HepG2 (cell line): ENCODE measurements around the gene ALKBH5. TPM values are rescaled to one million over a fixed set of nuclear protein-coding genes. Genes with fewer than 3 reads are reported as not detected.

Experiments
- ATAC-seq: fragments of 200-7000 bp; cut with Tn5 transposase; 3 replicates; pipeline ENCODE4 v1.9.1; 2020; ENCODE audit warnings: mild to moderate bottlenecking, moderate library complexity
- BruUV-seq: library from RNA; stranded (reverse); fragments of 400-500 nt; replicated peaks from 2 replicates; lab custom pipeline; 2021; lab: Mats Ljungman, UMichigan
- CTCF ChIA-PET: fragments of 300-600 bp; formaldehyde crosslinking; extraction: SDS; loops from one replicate; lab custom pipeline; 2021; ENCODE audit warnings: low total read pairs, inconsistent platforms, low intra/inter-chr PET ratio; lab: Yijun Ruan, JAX
- POLR2A ChIA-PET: fragments of 350-600 bp; sonication (Branson Sonifier 250); formaldehyde crosslinking; loops from one replicate; lab custom pipeline; 2020; ENCODE audit warnings: antibody characterized with exemption, inconsistent platforms; lab: Yijun Ruan, JAX
- DNase-seq: peaks from one replicate; pipeline ENCODE4 v3.0.0-alpha.2; 2015; ENCODE audit warnings: low spot score
- FAIRE-seq: peaks from 3 replicates; lab custom pipeline; 2011; peaks lifted over from hg19 to GRCh38; lab: Jason Lieb, UNC
- H2AFZ ChIP-seq: one replicate; pipeline ENCODE4 v1.6.1; 2011; ENCODE audit warnings: low read length, inconsistent platforms
- H3K27ac ChIP-seq: fragments of 300-600 bp; 3 replicates; pipeline ENCODE4 v1.8.0; 2011; ENCODE audit warnings: mixed run types, mild to moderate bottlenecking, mixed read lengths, low read length, inconsistent platforms; ENCODE audit not compliant: insufficient read depth; ENCODE audit errors: extremely low read length
- H3K27me3 ChIP-seq, 2 experiments: fragments of 200-600 bp in 1 of 2; 2 replicates in 1 of 2; 3 replicates in 1 of 2; pipeline versions ENCODE4 v1.6.0 to v1.8.0; 2011; ENCODE audit warnings: low read length in 2 of 2, mild to moderate bottlenecking in 2 of 2, moderate library complexity in 2 of 2, inconsistent platforms in 1 of 2; ENCODE audit not compliant: insufficient read depth in 2 of 2, control insufficient read depth in 1 of 2
- H3K36me3 ChIP-seq, 2 experiments: fragments of 200-600 bp in 1 of 2; replicated peaks in 1 of 2; 2 replicates in 1 of 2; 3 replicates in 1 of 2; pipeline versions ENCODE4 v1.5.1 to v1.8.0; 2011; ENCODE audit warnings: low read length in 2 of 2, inconsistent platforms in 1 of 2; ENCODE audit not compliant: insufficient read depth in 2 of 2, control insufficient read depth in 1 of 2
- H3K4me1 ChIP-seq: 2 replicates; pipeline ENCODE4 v1.5.1; 2012; ENCODE audit warnings: low read length, inconsistent platforms; ENCODE audit not compliant: insufficient read depth
- H3K4me2 ChIP-seq: 2 replicates; pipeline ENCODE4 v1.6.0; 2011; ENCODE audit warnings: low read depth, low read length, inconsistent platforms
- H3K4me3 ChIP-seq, 3 experiments: fragments of 200-600 bp in 1 of 3; sonication (generic), shearing (Covaris generic) in 1 of 3; replicated peaks in 1 of 3; 2 replicates each; pipeline ENCODE4 v1.5.1; 2011 to 2016; ENCODE audit warnings: low read length in 3 of 3, inconsistent platforms in 2 of 3, low read depth in 2 of 3, mild to moderate bottlenecking in 2 of 3, control low read depth in 1 of 3, mixed read lengths in 1 of 3; ENCODE audit not compliant: insufficient read depth in 1 of 3
- H3K79me2 ChIP-seq: one replicate; pipeline ENCODE4 v1.6.1; 2011; ENCODE audit warnings: low read length, inconsistent platforms; ENCODE audit not compliant: insufficient read depth
- H3K9ac ChIP-seq: 2 replicates; pipeline ENCODE4 v1.6.0; 2011; ENCODE audit warnings: mild to moderate bottlenecking, low read depth, low read length, inconsistent platforms; ENCODE audit not compliant: insufficient read depth
- H3K9me3 ChIP-seq: 2 replicates; pipeline ENCODE4 v1.5.1; 2012; ENCODE audit warnings: mild to moderate bottlenecking, low read length
- H4K20me1 ChIP-seq: 2 replicates; pipeline ENCODE4 v1.6.0; 2011; ENCODE audit warnings: inconsistent platforms, mild to moderate bottlenecking, low read length, moderate library complexity; ENCODE audit not compliant: insufficient read depth
- ATM ChIP-seq: fragments of 450-650 bp; IDR thresholded peaks from 2 replicates; pipeline ENCODE4 v1.7.1; 2017; ENCODE audit warnings: mild to moderate bottlenecking, borderline replicate concordance
- BRCA1 ChIP-seq: sonication (generic); formaldehyde crosslinking; IDR thresholded peaks from 2 replicates; pipeline ENCODE4 v1.4.0; 2020; ENCODE audit warnings: missing genetic modification reagents
- ERF ChIP-seq: IDR thresholded peaks from 2 replicates; pipeline ENCODE4 v1.6.1; 2018; ENCODE audit warnings: missing biosample characterization, missing genetic modification reagents
- FOXP4 ChIP-seq: sonication (generic); formaldehyde crosslinking; IDR thresholded peaks from 2 replicates; pipeline ENCODE4 v1.4.0; 2020; ENCODE audit warnings: missing genetic modification reagents
- HIC2 ChIP-seq: sonication (generic); formaldehyde crosslinking; IDR thresholded peaks from 2 replicates; pipeline ENCODE4 v1.9.0; 2022; ENCODE audit warnings: low read depth, missing genetic modification reagents
- PATZ1 ChIP-seq: sonication (generic); formaldehyde crosslinking; IDR thresholded peaks from 2 replicates; pipeline ENCODE4 v1.4.0; 2020; ENCODE audit warnings: missing genetic modification reagents
- REST ChIP-seq, 2 experiments: IDR thresholded peaks; 2 replicates each; pipeline ENCODE4 v1.6.1; 2011 to 2012; ENCODE audit warnings: low read length in 2 of 2, borderline replicate concordance in 1 of 2, low read depth in 1 of 2, mild to moderate bottlenecking in 1 of 2, moderate library complexity in 1 of 2
- SALL1 ChIP-seq: sonication (generic); formaldehyde crosslinking; IDR thresholded peaks from 2 replicates; pipeline ENCODE4 v1.8.0; 2022; ENCODE audit warnings: mild to moderate bottlenecking, missing genetic modification reagents
- ZGPAT ChIP-seq: IDR thresholded peaks from 2 replicates; pipeline ENCODE4 v1.6.1; 2016; ENCODE audit warnings: mild to moderate bottlenecking
- ZNF501 ChIP-seq: sonication (generic); formaldehyde crosslinking; IDR thresholded peaks from 2 replicates; pipeline ENCODE4 v1.5.1; 2020; ENCODE audit warnings: mild to moderate bottlenecking, moderate library complexity, missing genetic modification reagents
- ZSCAN25 ChIP-seq: sonication (generic); formaldehyde crosslinking; IDR thresholded peaks from 2 replicates; pipeline ENCODE4 v1.8.0; 2022; ENCODE audit warnings: mild to moderate bottlenecking, missing genetic modification reagents
- whole genome bisulfite sequencing: methylation state at CpG from one replicate; pipeline ENCODE4 v1.1.6; 2017; ENCODE audit warnings: low lambda C conversion rate; 5-methylcytosine and 5-hydroxymethylcytosine counted together
- in situ Hi-C: cut with HindIII; loops from 2 replicates; pipeline ENCODE4 v1.10.0; 2017; ENCODE audit warnings: low pct_unique_long_range_greater_than_20kb; ENCODE audit not compliant: extremely low pct_ligation_motif_present
- intact Hi-C: fragments of 100-400 bp; cut with micrococcal nuclease; formaldehyde crosslinking; loops from one replicate; pipeline ENCODE4 v1.10.0; 2022; ENCODE audit not compliant: unreplicated experiment
- polyA plus RNA-seq, 8 experiments: library from polyadenylated mRNA; depleted of rRNA in 3 of 8; stranded (reverse) in 7 of 8; unstranded in 1 of 8; fragments of >200 nt; fragmentation: Illumina TruSeq in 4 of 8; extraction: Trizol in 4 of 8; gene quantifications; 2 replicates each; pipeline versions ENCODE4 v1.2.1 to v1.2.3, GENCODE V29; 2011 to 2016; ENCODE audit warnings: low read depth in 4 of 8, missing spikeins in 1 of 8, mixed read lengths in 1 of 8; ENCODE audit not compliant: insufficient read depth in 1 of 8
- total RNA-seq, 5 experiments: library from RNA; depleted of rRNA; stranded (reverse); fragments of >200 nt; fragmentation: Illumina TruSeq; extraction: Trizol; gene quantifications; 2 replicates each; pipeline ENCODE4 v1.2.3, GENCODE V29; 2016; ENCODE audit warnings: low read depth in 1 of 5

ALKBH5 gene
- total and polyA plus RNA-seq, 2 of the 13 experiments (the other 11 are each of a cell fraction or from before 2014, with no cell fraction given): 68.9 to 76.9 TPM

GRCh38 chr17:18190628-18191235, 7.1 kb downstream of the ALKBH5 start:
- Histone ChIP-seq H3K27me3 (no peaks in the 10 kb centered on the region), H3K36me3 (peaks cover 17 to 53% of the 10 kb centered on the region in 2 experiments), H3K4me3 (peak overlapping the region; percentile 3 to 49 (median 14); a peak in 4 of 6 replicates), H3K4me2 (peak overlapping the region; percentile 71), H3K9ac (peak overlapping the region; percentile 18), H4K20me1 (peaks cover 67% of the 10 kb centered on the region), H3K79me2 (peaks cover 90% of the 10 kb centered on the region), H3K9me3 (no peaks in the 10 kb centered on the region), H3K27ac (peak overlapping the region; percentile 67), H2AFZ (no peak overlapping the region), H3K4me1 (peaks cover 69% of the 10 kb centered on the region)
- FAIRE-seq (peak; percentile 75), ATAC-seq (peak; percentile 60), DNase-seq (no peak)
- intact Hi-C loops: no loop called here
- BruUV-seq: no TSS peak
- in situ Hi-C loops: no loop called here
- WGBS: 30% methylated on average over 3 of the region's 3 CpGs
- ChIA-PET CTCF (no interaction called here), POLR2A (interaction anchor here (0.7 to 2.1 kb wide), 8 partner anchors 7 to 124 kb away, joined by 3 to 13 read pairs (median 4); partner anchors contain the start of genes ALKBH5, FLII and TOP3A)
- TF ChIP-seq ZGPAT (CRISPR knock-in tag) (peak; percentile 6; the same call in 1 of the 2 replicates), ZSCAN25 (CRISPR knock-in tag) (peak; percentile 67; the same call in 1 of the 2 replicates), FOXP4 (CRISPR knock-in tag) (peak; percentile 6; the same call in 1 of the 2 replicates), ATM (no peak), REST (IDR thresholded peaks at IDR 0.05; ENCODE audit: borderline replicate concordance in 1 of 2, low read depth in 1 of 2, low read length in 2 of 2) (no peak), PATZ1 (CRISPR knock-in tag) (peak; percentile 10; the same call in 1 of the 2 replicates), SALL1 (CRISPR knock-in tag) (0 out of 2 replicates have a peak, but pooled peaks have one; percentile 1), ERF (CRISPR knock-in tag) (peak; percentile 58; the same call in 1 of the 2 replicates), BRCA1 (CRISPR knock-in tag) (0 out of 2 replicates have a peak, but pooled peaks have one; percentile 26), HIC2 (CRISPR knock-in tag) (no peak), ZNF501 (CRISPR knock-in tag) (0 out of 2 replicates have a peak, but pooled peaks have one; percentile 25)
